IMR-90 (cell line): ENCODE measurements around the gene PTPRG. TPM values are rescaled to one million over a fixed set of nuclear protein-coding genes. Genes with fewer than 3 reads are reported as not detected.

ENCODE experiments used
- ATAC-seq: fragments of 200-7000 bp; cut with Tn5 transposase; 2 replicates; pipeline ENCODE4 v1.9.1; 2020; ENCODE audit warnings: low read depth, mild to moderate bottlenecking, moderate library complexity
- BruUV-seq: library from RNA; stranded (reverse); fragments of 400-500 nt; replicated peaks from 2 replicates; lab custom pipeline; 2021; lab: Mats Ljungman, UMichigan
- CTCF ChIA-PET: fragments of 300-600 bp; formaldehyde crosslinking; extraction: SDS; loops from one replicate; lab custom pipeline; 2021; ENCODE audit warnings: antibody characterized with exemption; lab: Yijun Ruan, JAX
- POLR2A ChIA-PET: fragments of 300-600 bp; sonication (Branson Sonifier 250); formaldehyde crosslinking; loops from one replicate; lab custom pipeline; 2022; ENCODE audit warnings: antibody characterized with exemption; ENCODE audit not compliant: unreplicated experiment; lab: Charles Lee
- DNase-seq: peaks from one replicate; pipeline ENCODE4 v3.0.0; 2013
- H2AFZ ChIP-seq: replicated peaks from 2 replicates; pipeline ENCODE3; 2013; ENCODE audit warnings: low read length, mild to moderate bottlenecking; ENCODE audit not compliant: poor library complexity
- H2AK5ac ChIP-seq: 2 replicates; pipeline ENCODE4 v1.6.1; 2013; ENCODE audit warnings: low read depth, low read length, inconsistent platforms
- H2AK9ac ChIP-seq: replicated peaks from 2 replicates; pipeline ENCODE3; 2013; ENCODE audit warnings: mild to moderate bottlenecking, low read depth, low read length, moderate library complexity; ENCODE audit not compliant: poor library complexity
- H2BK120ac ChIP-seq: 2 replicates; pipeline ENCODE4 v1.6.1; 2013; ENCODE audit warnings: low read depth, low read length, inconsistent platforms
- H2BK15ac ChIP-seq: 3 replicates; pipeline ENCODE4 v1.6.1; 2013; ENCODE audit warnings: low read depth, low read length, inconsistent platforms
- H2BK20ac ChIP-seq: 2 replicates; pipeline ENCODE4 v1.6.1; 2013; ENCODE audit warnings: low read depth, mild to moderate bottlenecking, inconsistent platforms, low read length, moderate library complexity
- H2BK5ac ChIP-seq: 2 replicates; pipeline ENCODE4 v1.6.1; 2013; ENCODE audit warnings: mild to moderate bottlenecking, low read depth, low read length, inconsistent platforms; ENCODE audit not compliant: poor library complexity, severe bottlenecking
- H3K14ac ChIP-seq: replicated peaks from 2 replicates; pipeline ENCODE4 v1.6.1; 2013; ENCODE audit warnings: low read depth, low read length, inconsistent platforms
- H3K18ac ChIP-seq: 2 replicates; pipeline ENCODE4 v1.6.1; 2013; ENCODE audit warnings: low read depth, low read length, control low read depth
- H3K23ac ChIP-seq: 2 replicates; pipeline ENCODE4 v1.6.1; 2013; ENCODE audit warnings: low read depth, low read length, inconsistent platforms
- H3K27ac ChIP-seq: 2 replicates; pipeline ENCODE4 v1.5.1; 2013; ENCODE audit warnings: mild to moderate bottlenecking, control low read depth, low read length; ENCODE audit not compliant: insufficient read depth
- H3K27me3 ChIP-seq: 2 replicates; pipeline ENCODE4 v1.6.1; 2013; ENCODE audit warnings: low read length; ENCODE audit not compliant: control insufficient read depth, insufficient read depth
- H3K36me3 ChIP-seq: 2 replicates; pipeline ENCODE4 v1.6.1; 2013; ENCODE audit warnings: low read length, mixed read lengths; ENCODE audit not compliant: control insufficient read depth, insufficient read depth
- H3K4ac ChIP-seq: 2 replicates; pipeline ENCODE4 v1.6.1; 2013; ENCODE audit warnings: low read depth, low read length, inconsistent platforms
- H3K4me1 ChIP-seq: 2 replicates; pipeline ENCODE4 v1.6.1; 2013; ENCODE audit warnings: low read length, mixed read lengths; ENCODE audit not compliant: control insufficient read depth, insufficient read depth
- H3K4me2 ChIP-seq: 2 replicates; pipeline ENCODE4 v1.6.1; 2013; ENCODE audit warnings: low read depth, mild to moderate bottlenecking, control low read depth, low read length, moderate library complexity
- H3K4me3 ChIP-seq: 2 replicates; pipeline ENCODE4 v1.5.1; 2013; ENCODE audit warnings: low read depth, mild to moderate bottlenecking, control low read depth, low read length, moderate library complexity; ENCODE audit not compliant: insufficient read depth
- H3K56ac ChIP-seq: 2 replicates; pipeline ENCODE4 v1.6.1; 2013; ENCODE audit warnings: low read length, inconsistent platforms; ENCODE audit not compliant: insufficient read depth; ENCODE audit errors: extremely low read depth
- H3K79me1 ChIP-seq, 2 experiments: 2 replicates each; pipeline ENCODE4 v1.6.1; 2013; ENCODE audit warnings: low read length in 2 of 2, inconsistent platforms in 1 of 2, low read depth in 1 of 2
- H3K9ac ChIP-seq: 2 replicates; pipeline ENCODE4 v1.6.1; 2013; ENCODE audit warnings: low read depth, low read length, control low read depth
- H3K9me1 ChIP-seq: 2 replicates; pipeline ENCODE4 v1.6.1; 2013; ENCODE audit warnings: low read length, inconsistent platforms; ENCODE audit not compliant: insufficient read depth
- H3K9me3 ChIP-seq: 2 replicates; pipeline ENCODE4 v1.6.1; 2013; ENCODE audit warnings: low read length; ENCODE audit not compliant: control insufficient read depth, insufficient read depth
- H4K20me1 ChIP-seq: 2 replicates; pipeline ENCODE4 v1.6.1; 2013; ENCODE audit warnings: low read length, inconsistent platforms; ENCODE audit not compliant: insufficient read depth
- H4K5ac ChIP-seq: 2 replicates; pipeline ENCODE4 v1.6.1; 2013; ENCODE audit warnings: mild to moderate bottlenecking, low read depth, low read length, control low read depth
- H4K8ac ChIP-seq, 2 experiments: 2 replicates each; pipeline ENCODE4 v1.6.1; 2013; ENCODE audit warnings: low read depth in 2 of 2, low read length in 2 of 2, control low read depth in 1 of 2, inconsistent platforms in 1 of 2
- H4K91ac ChIP-seq: 2 replicates; pipeline ENCODE4 v1.6.1; 2013; ENCODE audit warnings: low read depth, low read length, inconsistent platforms; ENCODE audit not compliant: insufficient read depth
- BHLHE40 ChIP-seq: fragments of 150-350 bp; IDR thresholded peaks from 2 replicates; pipeline ENCODE4 v1.6.1; 2016; ENCODE audit warnings: mild to moderate bottlenecking, low read depth, low read length
- CEBPB ChIP-seq: IDR thresholded peaks from 2 replicates; pipeline ENCODE4 v1.6.1; 2012; ENCODE audit warnings: low read depth, low read length, improper control_type of control experiment
- CHD1 ChIP-seq: IDR thresholded peaks from 2 replicates; pipeline ENCODE4 v1.6.1; 2012; ENCODE audit warnings: low read depth, low read length, improper control_type of control experiment
- FOS ChIP-seq: fragments of 150-350 bp; IDR thresholded peaks from 2 replicates; pipeline ENCODE4 v1.6.1; 2016; ENCODE audit warnings: low read depth, low read length
- MAFK ChIP-seq: IDR thresholded peaks from 2 replicates; pipeline ENCODE4 v1.6.1; 2012; ENCODE audit warnings: low read depth, low read length, improper control_type of control experiment
- MAZ ChIP-seq: IDR thresholded peaks from 2 replicates; pipeline ENCODE4 v1.6.1; 2012; ENCODE audit warnings: low read depth, mild to moderate bottlenecking, low read length, improper control_type of control experiment, moderate library complexity, borderline replicate concordance
- MXI1 ChIP-seq: IDR thresholded peaks from 2 replicates; pipeline ENCODE4 v1.6.1; 2012; ENCODE audit warnings: low read depth, mild to moderate bottlenecking, low read length, moderate library complexity, borderline replicate concordance
- NFE2L2 ChIP-seq: fragments of 150-350 bp; IDR thresholded peaks from 2 replicates; pipeline ENCODE4 v1.6.1; 2016; ENCODE audit warnings: low read depth, mild to moderate bottlenecking, low read length
- POLR2A ChIP-seq: IDR thresholded peaks from 2 replicates; pipeline ENCODE4 v1.6.1; 2012; ENCODE audit warnings: mild to moderate bottlenecking, low read depth, low read length
- RAD21 ChIP-seq: IDR thresholded peaks from 2 replicates; pipeline ENCODE4 v1.6.1; 2012; ENCODE audit warnings: low read length, improper control_type of control experiment
- RCOR1 ChIP-seq: IDR thresholded peaks from 2 replicates; pipeline ENCODE4 v1.6.1; 2012; ENCODE audit warnings: mild to moderate bottlenecking, low read length, improper control_type of control experiment; ENCODE audit not compliant: insufficient replicate concordance
- RFX5 ChIP-seq: IDR thresholded peaks from 2 replicates; pipeline ENCODE4 v1.8.0; 2012; ENCODE audit warnings: low read depth, mild to moderate bottlenecking, low read length, moderate library complexity
- SMC3 ChIP-seq: fragments of 150-350 bp; IDR thresholded peaks from 2 replicates; pipeline ENCODE4 v1.6.1; 2016; ENCODE audit warnings: low read depth, mild to moderate bottlenecking, antibody characterized with exemption, low read length, moderate library complexity
- WGBS, 2 experiments: methylation state at CpG; one replicate each; pipeline versions ENCODE4 v1.1.5 to v1.1.7; 2013; ENCODE audit warnings: missing lambda C conversion rate in 2 of 2; ENCODE audit not compliant: insufficient read length in 1 of 2; ENCODE audit errors: extremely low coverage in 2 of 2; 5-methylcytosine and 5-hydroxymethylcytosine counted together
- dilution Hi-C: fragments of 300-500 bp; cut with HindIII; formaldehyde crosslinking; loops from one replicate; pipeline ENCODE4 v1.14.3; 2018; ENCODE audit warnings: low sequenced_read_pairs; ENCODE audit not compliant: unreplicated experiment
- in situ Hi-C: fragments of 300-500 bp; cut with MboI; formaldehyde crosslinking; loops from 3 replicates; pipeline ENCODE4 v1.14.3; 2019; ENCODE audit warnings: low sequenced_read_pairs, inconsistent platforms, mixed read lengths
- intact Hi-C: fragments of 100-400 bp; cut with micrococcal nuclease; formaldehyde crosslinking; loops from 2 replicates; pipeline ENCODE4 v1.10.0; 2022
- polyA plus RNA-seq, 3 experiments: library from polyadenylated mRNA; depleted of rRNA; stranded (reverse); fragments of >200 nt; gene quantifications; 2 replicates each; pipeline ENCODE4 v1.2.3, GENCODE V29; 2012; ENCODE audit warnings: low replicate concordance in 1 of 3
- total RNA-seq: library from RNA; depleted of rRNA; stranded (reverse); fragments of >200 nt; gene quantifications from 2 replicates; pipeline ENCODE4 v1.2.3, GENCODE V29; 2012
- TF ChIP-seq, protein P1 (sequence below): fragments of 150-350 bp; IDR thresholded peaks from 2 replicates; pipeline ENCODE4 v1.6.1; 2016; ENCODE audit warnings: low read depth, mild to moderate bottlenecking, low read length, moderate library complexity, borderline replicate concordance
- TF ChIP-seq, protein P2 (sequence below): fragments of 150-350 bp; IDR thresholded peaks from 2 replicates; pipeline ENCODE4 v1.6.1; 2017; ENCODE audit warnings: mild to moderate bottlenecking, antibody characterized with exemption, low read length, low read depth
- TF ChIP-seq, protein P3 (sequence below): conservative IDR thresholded peaks from 2 replicates; pipeline ENCODE4 v1.5.1; 2012; ENCODE audit warnings: mild to moderate bottlenecking, low read depth, low read length, improper control_type of control experiment

The PTPRG gene
- total and polyA plus RNA-seq, 2 of the 4 experiments (the other 2 are of a cell fraction): 7.7 to 31.0 TPM

DNA sequence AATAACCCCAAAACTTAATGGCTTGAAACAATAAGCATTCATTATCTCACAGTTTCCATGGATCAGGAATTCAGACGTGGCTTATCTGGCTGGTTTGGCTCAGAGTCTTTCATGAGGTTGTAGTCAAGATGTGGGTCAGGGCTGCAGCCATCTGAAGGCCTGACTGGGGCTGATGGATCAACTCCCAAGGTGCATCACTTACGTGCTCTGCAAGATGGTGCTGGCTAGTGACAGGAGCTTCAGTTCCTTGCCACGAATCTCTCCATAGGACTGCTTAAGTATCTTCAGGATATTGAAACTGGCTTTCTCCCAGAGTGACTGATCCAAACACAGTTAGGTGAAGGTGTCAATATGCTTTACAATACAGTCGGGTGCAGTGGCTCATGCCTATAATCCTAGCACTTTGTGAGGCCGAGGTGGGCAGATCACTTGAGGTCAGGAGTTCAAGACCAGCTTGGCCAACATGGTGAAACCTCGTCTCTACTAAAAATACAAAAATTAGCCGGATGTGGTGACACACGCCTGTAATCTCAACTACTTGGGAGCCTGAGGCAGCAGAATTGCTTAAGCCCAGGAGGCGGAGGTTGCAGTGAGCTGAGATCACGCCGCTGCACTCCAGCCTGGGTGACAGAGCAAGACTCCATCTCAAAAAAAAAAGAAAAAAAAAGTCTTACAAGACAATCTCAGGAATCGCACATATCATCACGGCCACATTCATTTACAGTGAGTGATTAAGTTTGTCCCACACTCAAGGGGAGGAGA, 28.5 kb upstream of the PTPRG start:
- no peaks in the 10 kb centered on the region for H4K20me1 ChIP-seq
- ATAC-seq: no peak
- no peak overlapping the region for H3K4me2 ChIP-seq
- H2BK15ac ChIP-seq: no peak overlapping the region
- TF ChIP-seq, protein P1, sequence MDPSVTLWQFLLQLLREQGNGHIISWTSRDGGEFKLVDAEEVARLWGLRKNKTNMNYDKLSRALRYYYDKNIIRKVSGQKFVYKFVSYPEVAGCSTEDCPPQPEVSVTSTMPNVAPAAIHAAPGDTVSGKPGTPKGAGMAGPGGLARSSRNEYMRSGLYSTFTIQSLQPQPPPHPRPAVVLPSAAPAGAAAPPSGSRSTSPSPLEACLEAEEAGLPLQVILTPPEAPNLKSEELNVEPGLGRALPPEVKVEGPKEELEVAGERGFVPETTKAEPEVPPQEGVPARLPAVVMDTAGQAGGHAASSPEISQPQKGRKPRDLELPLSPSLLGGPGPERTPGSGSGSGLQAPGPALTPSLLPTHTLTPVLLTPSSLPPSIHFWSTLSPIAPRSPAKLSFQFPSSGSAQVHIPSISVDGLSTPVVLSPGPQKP: no peak
- TF ChIP-seq RFX5 (no peak), POLR2A (no peak), FOS (no peak), MAFK (no peak), BHLHE40 (no peak), SMC3 (no peak), MAZ (no peak), RAD21 (no peak), CEBPB (no peak), NFE2L2 (no peak), RCOR1 (no peak), CHD1 (no peak), MXI1 (no peak)
- TF ChIP-seq, protein P2, sequence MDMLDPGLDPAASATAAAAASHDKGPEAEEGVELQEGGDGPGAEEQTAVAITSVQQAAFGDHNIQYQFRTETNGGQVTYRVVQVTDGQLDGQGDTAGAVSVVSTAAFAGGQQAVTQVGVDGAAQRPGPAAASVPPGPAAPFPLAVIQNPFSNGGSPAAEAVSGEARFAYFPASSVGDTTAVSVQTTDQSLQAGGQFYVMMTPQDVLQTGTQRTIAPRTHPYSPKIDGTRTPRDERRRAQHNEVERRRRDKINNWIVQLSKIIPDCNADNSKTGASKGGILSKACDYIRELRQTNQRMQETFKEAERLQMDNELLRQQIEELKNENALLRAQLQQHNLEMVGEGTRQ: no peak
- TF ChIP-seq, protein P3, sequence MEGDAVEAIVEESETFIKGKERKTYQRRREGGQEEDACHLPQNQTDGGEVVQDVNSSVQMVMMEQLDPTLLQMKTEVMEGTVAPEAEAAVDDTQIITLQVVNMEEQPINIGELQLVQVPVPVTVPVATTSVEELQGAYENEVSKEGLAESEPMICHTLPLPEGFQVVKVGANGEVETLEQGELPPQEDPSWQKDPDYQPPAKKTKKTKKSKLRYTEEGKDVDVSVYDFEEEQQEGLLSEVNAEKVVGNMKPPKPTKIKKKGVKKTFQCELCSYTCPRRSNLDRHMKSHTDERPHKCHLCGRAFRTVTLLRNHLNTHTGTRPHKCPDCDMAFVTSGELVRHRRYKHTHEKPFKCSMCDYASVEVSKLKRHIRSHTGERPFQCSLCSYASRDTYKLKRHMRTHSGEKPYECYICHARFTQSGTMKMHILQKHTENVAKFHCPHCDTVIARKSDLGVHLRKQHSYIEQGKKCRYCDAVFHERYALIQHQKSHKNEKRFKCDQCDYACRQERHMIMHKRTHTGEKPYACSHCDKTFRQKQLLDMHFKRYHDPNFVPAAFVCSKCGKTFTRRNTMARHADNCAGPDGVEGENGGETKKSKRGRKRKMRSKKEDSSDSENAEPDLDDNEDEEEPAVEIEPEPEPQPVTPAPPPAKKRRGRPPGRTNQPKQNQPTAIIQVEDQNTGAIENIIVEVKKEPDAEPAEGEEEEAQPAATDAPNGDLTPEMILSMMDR: no peak
- CTCF ChIA-PET: no interaction called here
- H2AFZ ChIP-seq: no peak overlapping the region
- no peak overlapping the region for H2BK5ac ChIP-seq
- no peaks in the 10 kb centered on the region for H3K79me1 ChIP-seq
- dilution Hi-C loops: no loop called here
- H4K8ac ChIP-seq: no peak overlapping the region
- no peak overlapping the region for H3K56ac ChIP-seq
- H3K9me3 ChIP-seq: no peaks in the 10 kb centered on the region
- no peak overlapping the region for H3K14ac ChIP-seq
- H3K4ac ChIP-seq: no peak overlapping the region
- WGBS, 2 experiments: 100% methylated on average over 2 of the region's 13 CpGs; no CpG with 5 or more reads in 1 of the 2 experiments
- no peak overlapping the region for H3K9ac ChIP-seq
- H2AK9ac ChIP-seq: no peak overlapping the region
- in situ Hi-C loops: no loop called here
- H2AK5ac ChIP-seq: no peak overlapping the region
- no peak overlapping the region for H3K27ac ChIP-seq
- no peak overlapping the region for H3K4me3 ChIP-seq
- H3K18ac ChIP-seq: no peak overlapping the region
- POLR2A ChIA-PET: no interaction called here
- intact Hi-C loops: no loop called here
- H4K5ac ChIP-seq: no peak overlapping the region
- no peak overlapping the region for H3K23ac ChIP-seq
- no peak overlapping the region for H4K91ac ChIP-seq
- no peak overlapping the region for H2BK20ac ChIP-seq
- BruUV-seq: no TSS peak
- DNase-seq: no peak
- H3K27me3 ChIP-seq: peaks cover 3% of the 10 kb centered on the region
- no peak overlapping the region for H2BK120ac ChIP-seq
- no peaks in the 10 kb centered on the region for H3K4me1 ChIP-seq
- no peaks in the 10 kb centered on the region for H3K36me3 ChIP-seq
- H3K9me1 ChIP-seq: no peaks in the 10 kb centered on the region
